Hippocampal formation (tissue), 2 donors: ENCODE measurements around the gene P3R3URF.
A peak's percentile ranks its signal among the peaks of the same experiment; 100 is the strongest.

Source experiments
- DNase-seq, 2 donors: peaks; one replicate each; lab custom pipeline; 2025; lab: John Stamatoyannopoulos, UW

P3R3URF gene

DNA sequence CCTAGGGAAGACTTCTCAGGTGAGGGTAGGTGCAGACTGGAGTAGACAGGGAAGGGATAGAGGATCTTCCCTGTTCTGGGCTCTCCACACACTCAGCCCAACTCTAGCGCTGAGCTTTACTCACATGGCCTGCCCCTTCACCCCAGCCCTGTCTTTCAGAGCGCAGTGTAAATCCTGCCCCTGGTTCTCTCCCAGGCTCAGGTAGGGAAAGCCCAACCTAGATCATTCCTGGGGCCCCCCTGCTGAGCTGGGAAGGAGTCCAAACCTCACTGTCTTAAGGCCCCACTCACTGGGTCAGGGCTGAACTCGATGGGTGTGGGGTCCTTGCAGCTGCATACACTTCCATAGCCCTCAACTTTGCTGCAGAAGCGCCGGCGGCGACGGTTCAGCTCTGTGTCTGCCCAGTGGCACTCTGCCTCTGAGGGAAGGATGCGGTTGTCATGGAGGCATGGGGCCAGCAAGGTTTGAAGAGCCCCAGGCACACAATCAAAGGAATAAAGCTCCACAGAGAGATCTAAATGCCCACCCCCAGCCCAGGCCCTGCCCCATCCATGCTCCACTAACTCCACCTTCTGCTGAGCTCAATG lies 17.8 kb upstream of the P3R3URF start:
- no peak for DNase-seq

DNA sequence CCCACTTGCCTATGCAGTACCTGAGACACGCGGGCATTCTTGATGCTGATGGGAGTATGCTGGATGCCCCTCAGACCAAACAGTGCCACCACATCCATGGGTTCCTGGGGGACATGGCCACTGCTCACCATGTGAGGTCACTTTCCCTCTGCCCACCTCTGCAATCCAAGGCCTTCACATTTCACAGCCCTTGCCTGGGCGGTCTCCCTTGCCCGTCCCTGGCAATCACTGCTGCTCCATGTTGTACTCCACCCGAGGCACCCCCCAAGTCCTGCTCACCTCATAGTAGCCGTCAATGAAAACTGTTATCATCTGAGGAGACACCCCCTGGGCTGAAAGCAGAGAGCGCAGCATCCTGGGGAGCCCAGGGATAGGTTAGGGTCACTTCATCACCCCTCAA lies 17.0 kb upstream of the P3R3URF start:
- DNase-seq = no peak

DNA sequence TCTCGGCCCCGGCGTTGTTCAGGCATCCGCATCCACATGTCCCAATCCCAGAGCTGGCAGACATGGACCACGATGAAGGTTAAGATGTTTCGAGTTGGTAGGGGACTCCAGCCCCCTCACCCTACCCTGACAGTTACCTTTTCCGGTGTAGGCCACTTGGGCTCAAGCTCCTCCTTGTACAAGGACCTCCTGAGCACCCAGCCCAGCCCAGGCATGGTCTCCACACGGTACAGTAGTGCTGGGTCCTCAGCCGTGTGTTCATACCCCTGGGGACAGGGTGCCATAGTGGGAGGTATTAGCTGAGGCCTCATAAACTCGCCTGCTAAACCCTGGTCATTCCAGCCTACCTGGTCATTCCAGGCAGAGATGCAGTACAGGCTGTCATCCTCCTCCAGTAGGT lies 15.9 kb upstream of the P3R3URF start:
- no peak for DNase-seq

DNA sequence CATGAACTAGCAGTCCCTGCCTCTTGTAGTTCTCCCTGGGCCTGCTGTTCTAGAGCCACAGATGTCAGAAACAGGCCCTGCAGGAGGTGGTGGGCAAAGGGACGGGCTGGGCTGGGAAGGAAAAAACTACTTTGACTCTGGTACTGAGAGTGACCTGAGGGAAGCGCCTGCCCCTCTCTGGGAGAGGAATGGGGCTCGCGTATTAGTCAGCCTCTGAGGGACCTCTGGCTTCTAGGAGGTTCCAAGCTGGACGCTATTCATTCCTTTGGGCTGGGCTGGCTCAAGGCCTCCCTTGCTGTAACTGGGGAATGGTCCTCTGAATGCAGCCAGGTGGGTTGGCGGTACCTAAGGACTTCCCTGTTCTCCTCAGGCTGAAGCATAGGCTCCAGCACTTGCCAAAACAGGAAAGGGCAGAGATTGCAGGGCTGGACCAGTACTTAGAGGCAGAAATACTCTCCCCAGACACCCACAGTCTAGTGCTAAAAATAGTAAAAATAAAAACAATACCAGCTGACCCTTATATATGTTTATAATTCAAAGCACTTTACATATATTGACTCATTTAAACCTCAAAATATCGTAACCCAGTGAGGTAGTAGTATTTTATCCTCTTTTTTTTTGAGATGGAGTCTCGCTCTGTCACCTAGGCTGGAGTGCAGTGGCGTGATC lies 14.9 kb upstream of the P3R3URF start:
- DNase-seq = no peak

DNA sequence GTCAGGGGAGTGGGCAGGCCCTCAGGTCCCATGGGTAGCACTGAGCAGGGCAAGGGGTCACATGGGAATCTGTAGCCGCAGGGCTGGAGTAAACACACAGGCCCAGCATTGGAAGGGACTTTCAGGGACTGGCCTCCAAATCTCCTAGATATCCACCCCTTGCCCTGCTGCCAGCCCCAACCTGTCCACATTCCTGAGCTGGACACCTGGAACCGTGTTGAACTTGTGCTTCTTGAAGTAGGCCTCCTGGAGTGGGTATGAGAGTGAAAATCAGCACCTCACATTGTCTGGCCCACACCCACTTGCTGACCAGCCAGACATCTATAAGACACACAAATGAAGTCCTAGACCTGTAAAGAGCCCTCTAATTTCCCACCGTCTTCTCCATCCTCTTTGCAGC lies 14.3 kb upstream of the P3R3URF start:
- no peak for DNase-seq

DNA sequence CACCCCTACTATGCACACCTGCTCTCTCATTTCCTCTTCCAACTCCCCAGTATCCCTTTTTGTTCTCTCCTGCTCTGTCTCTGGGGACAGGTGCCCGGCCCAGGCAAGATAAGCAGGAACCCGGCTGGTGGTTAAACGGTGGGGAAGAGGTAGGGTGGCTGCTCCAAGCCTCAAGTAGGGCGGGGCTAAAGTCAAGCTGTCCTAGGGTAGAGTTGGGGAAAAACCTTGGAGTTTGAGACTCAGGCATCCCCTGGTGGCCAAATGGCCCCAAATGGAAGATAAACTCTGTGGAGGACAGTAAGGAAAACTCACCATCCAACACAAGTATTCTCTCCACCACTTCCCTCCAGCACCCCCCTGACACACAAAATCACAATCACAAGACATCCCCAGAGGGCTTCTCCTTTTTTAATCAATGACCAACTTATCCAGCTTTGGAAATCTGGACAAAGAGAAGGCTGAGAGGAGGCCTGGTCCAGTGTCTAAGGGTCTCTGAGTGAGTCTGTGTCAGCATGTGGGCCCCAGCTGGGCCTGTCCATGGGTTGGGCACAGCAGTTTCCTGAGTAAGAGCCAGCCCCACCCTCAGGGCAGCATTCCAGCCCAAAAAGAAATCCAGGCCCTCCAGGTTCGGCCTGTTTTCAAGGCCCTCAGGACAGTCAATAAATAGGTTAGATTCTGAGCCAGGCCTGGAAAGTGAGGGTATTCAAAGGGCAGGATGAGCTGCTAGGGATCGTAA lies 12.2 kb upstream of the P3R3URF start:
- DNase-seq = no peak

DNA sequence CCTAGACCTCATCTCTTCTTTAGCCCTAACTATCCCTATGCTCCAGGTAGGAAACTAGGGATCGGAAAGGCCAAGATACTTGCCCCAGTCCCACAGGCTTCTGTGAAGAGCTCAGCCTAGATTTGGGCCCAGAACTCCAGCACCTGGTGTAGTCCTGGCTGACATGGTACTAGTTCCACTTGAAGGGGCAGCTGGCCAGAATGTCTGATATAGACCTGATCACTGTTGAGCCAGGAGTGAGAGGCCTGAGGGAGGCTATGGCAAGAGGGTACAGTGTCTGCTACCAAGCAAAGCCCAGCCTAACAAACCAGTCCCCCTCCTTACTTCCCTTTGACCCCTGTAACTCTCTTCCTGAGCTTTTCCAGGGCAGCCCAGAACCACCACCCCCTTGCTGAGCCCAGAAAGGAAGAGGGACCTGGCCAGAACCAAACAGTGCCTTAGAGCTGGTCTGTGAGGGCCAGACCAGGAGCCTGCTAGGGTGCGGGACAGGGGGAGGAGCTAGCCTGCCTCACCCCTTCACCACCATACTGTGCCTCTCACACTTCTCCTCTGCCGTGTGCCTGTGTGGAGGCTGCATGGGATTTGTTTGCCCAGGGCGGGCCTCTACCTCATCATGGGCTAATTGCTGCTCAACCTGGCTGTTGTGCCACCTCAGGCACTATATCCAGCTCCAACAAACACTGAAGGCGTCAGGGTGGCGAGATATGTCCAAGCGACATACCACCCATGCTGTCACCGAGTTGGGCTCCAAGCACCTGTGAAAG lies 11.0 kb upstream of the P3R3URF start:
- DNase-seq = no peak

DNA sequence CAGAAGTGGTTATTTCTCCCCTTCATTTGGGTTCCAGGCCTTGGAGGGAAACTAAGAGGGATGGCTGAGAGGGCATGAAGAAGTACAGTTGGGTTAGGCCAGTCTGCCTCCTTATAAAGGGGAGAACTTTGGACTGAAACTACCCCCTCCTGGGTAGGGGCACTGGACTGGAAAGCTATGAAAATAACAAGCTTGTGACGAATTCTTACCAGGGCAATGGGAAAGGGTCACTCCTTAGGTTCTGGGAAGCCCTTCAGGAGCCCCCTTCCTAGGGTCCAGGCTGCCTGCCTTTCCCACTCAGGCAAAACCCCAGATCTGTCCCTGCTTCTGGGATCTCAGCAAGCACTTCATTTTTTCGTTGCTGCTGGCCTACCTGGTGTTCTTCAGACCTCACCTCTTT lies 9.8 kb upstream of the P3R3URF start:
- no peak for DNase-seq

DNA sequence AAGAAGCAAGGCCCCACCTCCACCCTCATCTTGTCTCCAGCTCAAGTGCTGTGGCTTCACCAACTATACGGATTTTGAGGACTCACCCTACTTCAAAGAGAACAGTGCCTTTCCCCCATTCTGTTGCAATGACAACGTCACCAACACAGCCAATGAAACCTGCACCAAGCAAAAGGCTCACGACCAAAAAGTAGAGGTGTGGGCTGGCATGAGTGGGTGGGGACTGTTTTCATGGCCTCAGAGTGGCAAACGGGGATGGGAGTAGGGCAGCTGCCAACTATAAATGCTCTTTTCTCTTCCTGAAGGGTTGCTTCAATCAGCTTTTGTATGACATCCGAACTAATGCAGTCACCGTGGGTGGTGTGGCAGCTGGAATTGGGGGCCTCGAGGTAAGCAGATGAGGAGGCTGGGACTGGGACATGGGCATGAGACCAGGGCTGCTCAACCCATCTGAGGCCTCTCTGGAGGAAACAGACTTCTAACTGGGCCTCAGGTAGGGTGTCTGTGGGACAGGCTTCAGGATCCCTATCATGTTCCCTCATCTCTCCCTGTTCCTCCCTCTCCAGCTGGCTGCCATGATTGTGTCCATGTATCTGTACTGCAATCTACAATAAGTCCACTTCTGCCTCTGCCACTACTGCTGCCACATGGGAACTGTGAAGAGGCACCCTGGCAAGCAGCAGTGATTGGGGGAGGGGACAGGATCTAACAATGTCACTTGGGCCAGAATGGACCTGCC lies 8.8 kb upstream of the P3R3URF start:
- DNase-seq = no peak

DNA sequence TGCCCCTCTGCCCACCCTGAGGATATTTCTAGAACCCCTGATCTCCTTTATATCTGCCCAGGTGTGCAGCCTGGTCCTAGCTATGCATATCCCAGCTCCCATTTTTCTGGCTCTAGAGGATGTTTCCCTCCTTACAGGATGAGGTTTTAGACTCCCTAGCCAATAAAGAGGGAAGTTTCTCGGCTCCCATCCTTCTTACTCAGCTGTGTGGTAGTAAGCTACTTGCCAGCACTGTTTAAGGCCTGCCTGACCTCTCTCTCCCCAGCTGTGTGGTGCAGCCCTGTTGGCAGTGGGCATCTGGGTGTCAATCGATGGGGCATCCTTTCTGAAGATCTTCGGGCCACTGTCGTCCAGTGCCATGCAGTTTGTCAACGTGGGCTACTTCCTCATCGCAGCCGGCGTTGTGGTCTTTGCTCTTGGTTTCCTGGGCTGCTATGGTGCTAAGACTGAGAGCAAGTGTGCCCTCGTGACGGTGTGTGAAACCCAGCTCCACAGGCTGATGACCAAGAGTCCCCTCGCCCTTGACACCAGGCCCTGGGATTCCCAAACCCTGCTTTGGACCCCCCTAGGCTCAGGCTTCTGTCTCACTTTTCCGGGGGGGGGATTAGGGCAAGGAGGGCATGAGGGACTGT lies 7.8 kb upstream of the P3R3URF start:
- no peak for DNase-seq

DNA sequence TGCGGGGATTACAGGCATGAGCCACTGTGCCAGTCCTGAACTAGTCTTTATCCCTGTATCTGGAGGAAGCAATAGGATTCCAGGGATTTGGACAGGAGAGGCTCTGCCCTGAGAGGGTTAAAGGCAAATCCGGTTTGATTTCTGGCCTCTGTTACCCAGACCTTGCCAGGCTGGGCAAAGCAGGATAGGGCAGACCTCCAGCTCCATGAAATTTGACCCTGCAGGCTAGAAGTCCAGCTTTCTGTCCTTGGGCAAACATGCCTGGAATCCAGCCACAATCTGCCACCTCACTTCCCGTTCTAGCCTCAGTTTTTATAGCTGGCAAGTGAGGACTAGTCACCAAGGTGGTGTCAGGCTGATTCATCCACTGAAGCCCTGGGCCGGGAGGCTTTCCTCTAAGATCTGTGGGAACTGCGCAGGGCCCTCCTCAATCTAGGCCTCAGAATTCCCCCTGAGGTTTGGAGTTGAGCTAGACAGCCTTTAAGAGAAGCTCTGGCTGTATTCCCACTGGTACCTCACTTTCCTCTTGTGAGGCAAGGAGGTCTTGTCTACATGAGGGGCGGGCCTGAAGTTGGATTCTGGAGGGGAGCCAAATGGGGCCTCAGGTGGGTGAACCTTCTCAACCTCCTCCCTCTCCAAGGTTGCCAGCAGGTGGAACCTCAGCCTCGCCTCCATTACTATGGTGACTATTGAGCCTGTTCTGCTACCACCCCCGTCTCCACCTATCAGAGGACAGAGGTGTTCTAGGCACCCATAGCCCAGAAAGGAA lies 7.0 kb upstream of the P3R3URF start:
- DNase-seq = no peak

DNA sequence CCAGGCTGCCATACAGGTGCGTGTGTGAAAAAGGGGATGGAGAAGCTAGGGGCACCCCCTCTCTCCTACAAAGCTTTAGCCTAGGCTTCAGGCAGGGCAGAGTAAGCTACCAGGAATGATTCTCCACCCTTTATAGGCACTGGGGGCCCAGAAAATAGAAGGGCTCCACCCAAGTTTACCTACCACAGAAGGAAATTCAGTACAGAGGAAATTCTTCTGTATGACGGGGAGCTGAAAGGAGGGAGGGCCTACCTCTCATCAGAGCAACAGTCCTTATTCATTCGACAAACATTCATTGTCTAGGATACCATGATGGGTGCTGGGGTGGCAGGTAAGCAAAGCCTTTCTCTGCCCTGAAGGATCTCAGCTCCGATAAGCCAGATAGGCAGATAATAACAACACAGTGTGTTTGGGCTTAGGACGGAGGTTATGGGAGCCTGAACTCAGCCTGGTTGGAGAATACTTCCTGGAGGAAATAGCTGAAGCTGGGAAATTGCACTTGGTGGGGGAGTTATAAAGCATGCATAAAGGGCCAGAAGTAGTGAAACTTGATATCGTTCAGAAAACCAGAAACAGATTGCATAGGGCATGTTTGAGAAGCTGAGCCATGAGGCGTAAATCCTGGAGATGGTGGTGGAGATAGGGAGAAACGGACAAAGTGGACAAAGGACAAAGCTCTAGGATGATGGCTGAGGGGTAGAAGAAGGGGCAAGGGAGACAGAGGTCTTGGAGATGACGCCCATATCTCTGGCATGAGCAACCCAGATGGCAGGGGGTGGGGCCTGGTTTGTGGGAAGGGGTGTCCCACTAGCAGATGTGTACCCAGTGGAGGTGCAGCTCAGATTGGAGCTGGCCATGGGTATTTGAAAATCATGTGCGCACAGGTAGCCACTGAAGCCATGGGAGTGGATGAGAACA lies 5.3 kb upstream of the P3R3URF start:
- DNase-seq = no peak

DNA sequence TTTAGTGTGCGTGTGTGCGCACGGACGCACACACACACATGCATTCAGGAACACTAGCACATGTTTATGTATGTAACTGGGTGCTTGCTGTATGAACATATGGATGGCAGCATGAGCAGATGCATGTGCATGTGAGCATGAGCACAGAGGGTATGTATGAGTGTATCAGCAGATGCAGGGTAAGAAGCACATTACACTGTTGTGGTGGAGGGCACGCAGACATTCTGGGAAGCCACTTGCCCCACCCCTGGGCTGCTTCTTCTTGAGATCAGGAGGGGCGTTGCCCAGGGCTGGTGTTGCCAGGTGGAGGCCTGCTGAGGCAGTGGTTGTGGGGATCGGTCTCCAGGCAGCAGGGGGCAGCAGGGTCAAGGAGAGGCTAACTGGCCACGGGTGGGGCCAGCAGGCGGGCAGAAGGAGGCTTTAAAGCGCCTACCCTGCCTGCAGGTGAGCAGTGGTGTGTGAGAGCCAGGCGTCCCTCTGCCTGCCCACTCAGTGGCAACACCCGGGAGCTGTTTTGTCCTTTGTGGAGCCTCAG lies 3.9 kb upstream of the P3R3URF start:
- DNase-seq = peak in 1 of 2 donors; percentile 24

DNA sequence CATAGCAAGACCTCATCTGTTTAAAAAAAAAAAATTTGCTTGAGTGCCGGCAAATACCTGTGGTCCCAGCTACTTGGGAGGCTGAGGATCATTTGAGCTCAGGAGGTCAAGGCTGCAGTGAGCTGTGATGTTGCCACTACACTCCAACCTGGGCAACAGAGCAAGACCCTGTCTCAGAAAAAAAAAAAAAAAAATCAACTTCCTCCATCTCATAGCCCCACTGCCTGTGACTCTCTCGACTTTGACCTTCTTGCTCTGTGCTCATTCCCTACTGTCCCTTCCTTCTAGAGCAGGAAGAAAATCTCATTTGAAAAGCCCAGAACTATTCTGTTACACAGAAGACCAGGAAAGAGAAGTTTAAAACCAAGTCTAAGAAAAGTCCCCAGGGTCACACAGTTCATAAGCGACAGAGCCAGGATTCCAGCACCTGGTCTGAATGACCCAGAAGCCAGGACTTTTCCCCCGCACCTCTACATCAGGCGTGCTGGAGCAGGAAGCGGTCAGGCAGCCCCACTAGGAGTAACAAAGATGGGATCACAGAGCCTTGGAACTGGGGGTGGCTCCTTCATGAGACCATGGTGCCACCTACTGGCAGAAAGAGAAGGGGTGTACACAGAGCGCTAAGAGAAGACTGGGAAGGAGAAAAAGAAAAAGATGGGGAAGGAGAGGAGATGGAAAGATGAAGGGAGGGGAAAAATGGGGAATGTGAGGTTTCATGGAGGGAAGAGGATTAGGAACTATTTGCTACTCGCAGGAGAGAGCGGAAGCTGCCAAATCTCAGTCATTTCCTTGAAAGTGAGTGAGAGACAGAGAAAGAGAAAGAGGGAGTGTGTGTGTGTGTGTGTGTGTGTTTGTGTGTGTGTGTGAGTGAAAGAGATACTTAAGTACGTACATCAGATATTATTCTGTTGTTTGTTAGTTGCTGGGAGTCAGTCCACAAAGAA lies 3.1 kb upstream of the P3R3URF start:
- peak; percentile 77 to 87 for DNase-seq

DNA sequence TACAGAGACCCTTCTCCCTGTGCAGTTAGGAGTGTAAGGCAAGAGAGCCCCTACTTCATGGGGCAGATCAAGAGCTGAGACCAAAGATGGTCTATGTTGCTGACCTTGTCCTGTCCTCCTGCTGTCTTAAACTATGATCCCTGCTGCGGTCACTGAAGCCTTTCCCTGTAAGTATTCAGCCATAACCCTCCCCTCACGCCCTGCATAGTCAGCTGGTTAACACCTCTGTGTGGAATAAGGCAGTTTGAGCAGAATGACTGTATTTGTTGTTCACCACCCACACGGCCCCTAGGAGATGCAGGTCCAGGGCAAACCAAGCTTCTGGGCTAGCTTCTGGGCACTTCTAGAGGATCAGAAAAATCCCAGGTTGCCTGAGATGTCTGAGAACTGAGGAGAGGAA lies 1.0 kb downstream of the P3R3URF start:
- DNase-seq = no peak

DNA sequence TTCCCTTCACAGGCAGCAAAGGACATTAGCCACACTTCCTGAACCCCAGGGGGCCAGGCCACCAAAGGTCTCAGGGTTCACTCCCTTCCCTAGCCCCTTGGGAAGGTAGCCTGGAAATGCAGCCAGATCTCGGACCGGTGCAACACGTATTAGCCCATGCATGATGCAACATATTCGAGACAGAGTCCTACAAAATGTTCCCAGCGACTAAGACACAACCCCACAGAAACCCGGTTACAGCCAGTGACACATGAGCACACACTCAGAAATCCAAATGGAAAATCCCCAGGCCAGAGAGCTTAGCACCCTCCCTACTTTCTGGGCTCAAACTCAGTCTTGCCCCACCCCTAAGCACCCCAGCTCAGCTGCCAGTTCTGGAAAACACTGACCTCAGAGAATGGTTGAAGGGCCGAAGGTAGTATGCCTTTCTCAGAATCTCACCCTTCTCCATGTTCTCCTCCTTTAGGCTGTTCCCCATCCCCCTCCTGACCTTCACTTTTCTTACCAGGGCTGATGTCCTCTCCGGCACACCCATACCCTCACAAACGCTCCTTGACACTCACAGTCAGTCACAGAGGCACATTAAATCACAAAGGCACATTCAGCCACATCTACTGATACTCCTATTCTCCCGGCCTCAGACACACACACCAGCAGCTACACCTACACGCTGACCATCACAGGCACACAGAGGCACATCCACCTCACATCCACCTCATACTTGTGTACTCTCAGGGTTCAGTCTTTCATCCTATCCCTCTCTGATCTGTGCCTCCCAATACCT lies 1.6 kb downstream of the P3R3URF start, which contains the start of gene TSPAN1:
Gene TSPAN1, plus strand, starts transcription at position 640 of the 784 bp plus-strand sequence. CDS start 6,021 bp downstream, outside the sequence.
- no peak for DNase-seq

DNA sequence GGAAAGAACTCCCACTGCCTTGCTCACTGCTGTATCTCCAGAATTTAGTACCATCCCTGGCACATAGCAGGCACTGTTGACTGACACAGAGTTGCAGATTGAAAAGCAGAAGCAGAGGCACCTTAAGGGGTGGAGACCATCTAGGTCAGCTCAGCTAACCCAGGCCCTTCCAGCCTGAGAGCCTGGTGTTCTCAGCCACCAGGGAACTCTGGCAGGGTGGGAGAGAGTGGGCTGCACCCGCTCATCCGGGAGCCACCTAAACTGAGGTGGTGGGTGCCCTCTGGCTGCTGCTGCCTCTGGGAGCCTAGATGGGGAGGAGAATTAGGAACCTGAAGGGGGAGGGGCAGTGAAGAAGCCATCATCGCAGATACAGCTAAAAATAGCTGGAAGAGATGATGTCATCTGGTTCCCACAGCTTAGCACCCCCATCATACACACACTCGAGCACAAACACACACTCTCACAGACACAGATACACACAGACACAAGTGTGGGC lies 2.9 kb downstream of the P3R3URF start:
- DNase-seq = no peak
